Lower lobe of right lung (tissue), 2 donors: ENCODE data around the gene PDLIM1. TPM values are rescaled to one million over a fixed set of nuclear protein-coding genes. Genes with fewer than 3 reads are reported as not detected.

Experiments
- ATAC-seq, 2 donors: fragments of 200-7000 bp; cut with Tn5 transposase; one replicate each; pipeline ENCODE4 v1.9.1; 2020 to 2022; ENCODE audit warnings: mild to moderate bottlenecking in 2 of 2, moderate library complexity in 2 of 2
- DNase-seq: peaks from one replicate; pipeline ENCODE4 v3.0.0-alpha.2; 2020
- H3K27ac ChIP-seq: fragments of 200-600 bp; one replicate; pipeline ENCODE4 v1.8.0; 2022
- H3K27me3 ChIP-seq: fragments of 200-600 bp; one replicate; pipeline ENCODE4 v1.8.0; 2022; ENCODE audit warnings: low read depth
- H3K36me3 ChIP-seq: fragments of 200-600 bp; one replicate; pipeline ENCODE4 v1.8.0; 2022; ENCODE audit warnings: mild to moderate bottlenecking
- H3K4me1 ChIP-seq: fragments of 200-600 bp; one replicate; pipeline ENCODE4 v1.8.0; 2022
- H3K4me3 ChIP-seq: fragments of 200-600 bp; one replicate; pipeline ENCODE4 v1.8.0; 2022; ENCODE audit warnings: mild to moderate bottlenecking
- H3K9me3 ChIP-seq: fragments of 200-600 bp; one replicate; pipeline ENCODE4 v1.8.0; 2022
- intact Hi-C: fragments of 100-400 bp; cut with DNase I; formaldehyde crosslinking; loops from one replicate; pipeline ENCODE4 v1.11.0; 2022
- total RNA-seq: library from RNA; stranded (reverse); fragmentation: NEBNext Ultra II Directional; extraction: Animal tissue kit (Norgen Biotek cat#: 25700); gene quantifications from one replicate; pipeline ENCODE4 v1.2.1, GENCODE V29; 2021
- TF ChIP-seq, protein P1 (sequence below): fragments of 200-600 bp; IDR thresholded peaks from one replicate; pipeline ENCODE4 v1.8.0; 2022; ENCODE audit warnings: antibody characterized with exemption, mild to moderate bottlenecking
- donor health status: DM: no; HTN: yes; CAD: no; lungs with severe emphysema.

The PDLIM1 gene
- total RNA-seq, 1 donor from 2014 or later = 178 TPM

DNA sequence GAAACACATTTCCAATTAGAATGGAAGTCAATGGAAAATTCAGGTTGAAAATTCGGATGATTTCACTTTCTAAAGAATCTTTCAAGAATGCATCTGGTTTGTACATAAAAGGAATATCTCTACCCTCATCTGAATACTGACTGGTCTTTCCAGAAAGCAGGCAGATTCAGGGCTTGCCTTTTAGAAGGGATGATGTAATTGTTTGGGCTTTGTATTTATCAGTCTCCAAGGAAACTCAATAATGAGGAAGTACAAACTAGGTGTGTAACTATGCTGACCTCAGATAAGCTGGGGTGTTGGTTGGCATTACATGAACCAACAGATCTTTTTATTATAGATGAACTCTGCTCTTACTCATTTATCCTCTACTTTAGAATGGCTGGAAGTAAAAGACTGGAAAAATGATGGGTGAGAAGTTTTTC lies 24.1 kb downstream of the PDLIM1 start:
- H3K4me3 ChIP-seq = no peak overlapping the region
- no peak for DNase-seq
- no peaks in the 10 kb centered on the region for H3K27me3 ChIP-seq
- H3K4me1 ChIP-seq = peaks cover 75% of the 10 kb centered on the region
- H3K36me3 ChIP-seq = peaks cover 46% of the 10 kb centered on the region
- TF ChIP-seq, protein P1, sequence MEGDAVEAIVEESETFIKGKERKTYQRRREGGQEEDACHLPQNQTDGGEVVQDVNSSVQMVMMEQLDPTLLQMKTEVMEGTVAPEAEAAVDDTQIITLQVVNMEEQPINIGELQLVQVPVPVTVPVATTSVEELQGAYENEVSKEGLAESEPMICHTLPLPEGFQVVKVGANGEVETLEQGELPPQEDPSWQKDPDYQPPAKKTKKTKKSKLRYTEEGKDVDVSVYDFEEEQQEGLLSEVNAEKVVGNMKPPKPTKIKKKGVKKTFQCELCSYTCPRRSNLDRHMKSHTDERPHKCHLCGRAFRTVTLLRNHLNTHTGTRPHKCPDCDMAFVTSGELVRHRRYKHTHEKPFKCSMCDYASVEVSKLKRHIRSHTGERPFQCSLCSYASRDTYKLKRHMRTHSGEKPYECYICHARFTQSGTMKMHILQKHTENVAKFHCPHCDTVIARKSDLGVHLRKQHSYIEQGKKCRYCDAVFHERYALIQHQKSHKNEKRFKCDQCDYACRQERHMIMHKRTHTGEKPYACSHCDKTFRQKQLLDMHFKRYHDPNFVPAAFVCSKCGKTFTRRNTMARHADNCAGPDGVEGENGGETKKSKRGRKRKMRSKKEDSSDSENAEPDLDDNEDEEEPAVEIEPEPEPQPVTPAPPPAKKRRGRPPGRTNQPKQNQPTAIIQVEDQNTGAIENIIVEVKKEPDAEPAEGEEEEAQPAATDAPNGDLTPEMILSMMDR = no peak
- peak overlapping the region; percentile 85 for H3K27ac ChIP-seq
- H3K9me3 ChIP-seq = no peaks in the 10 kb centered on the region
- intact Hi-C loops = no loop called here
- ATAC-seq = peak; percentile 85 to 88

- H3K4me3 ChIP-seq = no peak overlapping the region
- H3K4me1 ChIP-seq = peaks cover 85% of the 10 kb centered on the region
- intact Hi-C loops = no loop called here
- DNase-seq (no peak), ATAC-seq (no peak)
- H3K9me3 ChIP-seq = no peaks in the 10 kb centered on the region
- TF ChIP-seq, protein P1 = no peak
- peak overlapping the region; percentile 85 for H3K27ac ChIP-seq
- H3K27me3 ChIP-seq = no peaks in the 10 kb centered on the region
- peaks cover 51% of the 10 kb centered on the region for H3K36me3 ChIP-seq
These were observed 25.2 kb downstream of the PDLIM1 start for GRCh38 chr10:95265572-95265971.

DNA sequence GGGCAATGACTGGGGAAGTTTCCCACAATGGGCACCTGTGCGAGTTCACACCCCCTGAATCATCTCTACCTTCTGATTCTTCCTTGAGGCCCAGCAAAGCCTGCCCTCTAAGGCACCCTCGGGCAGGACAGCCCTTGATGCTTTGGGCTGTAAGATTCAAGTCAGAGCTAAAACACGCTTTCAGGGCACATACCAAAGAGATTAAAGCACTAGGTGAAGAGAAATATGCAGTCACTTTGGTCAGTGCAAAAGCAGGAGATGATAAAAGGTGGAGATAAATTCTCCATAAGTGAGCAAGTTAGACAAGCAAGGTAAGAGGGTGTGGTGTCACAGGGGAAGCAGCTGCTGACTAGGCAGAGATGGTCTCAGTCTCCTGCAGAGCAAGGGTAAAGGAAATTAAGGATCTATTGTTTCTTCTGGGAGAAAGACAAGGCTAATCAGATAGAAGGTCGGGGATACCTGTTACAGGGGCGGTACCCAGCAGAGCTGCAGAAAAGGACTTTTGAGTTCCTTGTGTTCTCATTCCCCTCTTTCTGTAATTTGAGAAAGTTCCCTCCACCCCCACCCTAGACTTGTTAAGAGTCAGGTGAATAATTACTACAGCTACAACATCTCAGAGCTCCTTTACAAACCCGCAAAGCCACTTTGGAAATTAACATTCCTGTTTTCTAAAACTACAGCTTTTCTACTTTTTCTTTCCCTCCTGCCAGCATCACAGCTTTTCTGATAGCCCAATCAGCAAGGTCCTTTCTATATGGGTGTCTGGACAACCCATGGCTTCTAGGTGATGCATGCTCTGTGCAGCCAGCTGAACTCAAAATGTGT lies 26.4 kb downstream of the PDLIM1 start:
- Histone ChIP-seq H3K27me3 (no peaks in the 10 kb centered on the region), H3K27ac (peak overlapping the region; percentile 85), H3K4me3 (no peak overlapping the region), H3K9me3 (no peaks in the 10 kb centered on the region), H3K36me3 (peaks cover 52% of the 10 kb centered on the region), H3K4me1 (peaks cover 88% of the 10 kb centered on the region)
- no peak for DNase-seq
- ATAC-seq = no peak
- TF ChIP-seq, protein P1 = no peak
- intact Hi-C loops = no loop called here

GRCh38 chr10:95263864-95264226 lies 27.0 kb downstream of the PDLIM1 start:
- TF ChIP-seq, protein P1 = no peak
- H3K36me3 ChIP-seq = peaks cover 58% of the 10 kb centered on the region
- peaks cover 82% of the 10 kb centered on the region for H3K4me1 ChIP-seq
- intact Hi-C loops = no loop called here
- H3K4me3 ChIP-seq = no peak overlapping the region
- ATAC-seq (no peak), DNase-seq (no peak)
- peak overlapping the region; percentile 85 for H3K27ac ChIP-seq
- H3K27me3 ChIP-seq = no peaks in the 10 kb centered on the region
- no peaks in the 10 kb centered on the region for H3K9me3 ChIP-seq

DNA sequence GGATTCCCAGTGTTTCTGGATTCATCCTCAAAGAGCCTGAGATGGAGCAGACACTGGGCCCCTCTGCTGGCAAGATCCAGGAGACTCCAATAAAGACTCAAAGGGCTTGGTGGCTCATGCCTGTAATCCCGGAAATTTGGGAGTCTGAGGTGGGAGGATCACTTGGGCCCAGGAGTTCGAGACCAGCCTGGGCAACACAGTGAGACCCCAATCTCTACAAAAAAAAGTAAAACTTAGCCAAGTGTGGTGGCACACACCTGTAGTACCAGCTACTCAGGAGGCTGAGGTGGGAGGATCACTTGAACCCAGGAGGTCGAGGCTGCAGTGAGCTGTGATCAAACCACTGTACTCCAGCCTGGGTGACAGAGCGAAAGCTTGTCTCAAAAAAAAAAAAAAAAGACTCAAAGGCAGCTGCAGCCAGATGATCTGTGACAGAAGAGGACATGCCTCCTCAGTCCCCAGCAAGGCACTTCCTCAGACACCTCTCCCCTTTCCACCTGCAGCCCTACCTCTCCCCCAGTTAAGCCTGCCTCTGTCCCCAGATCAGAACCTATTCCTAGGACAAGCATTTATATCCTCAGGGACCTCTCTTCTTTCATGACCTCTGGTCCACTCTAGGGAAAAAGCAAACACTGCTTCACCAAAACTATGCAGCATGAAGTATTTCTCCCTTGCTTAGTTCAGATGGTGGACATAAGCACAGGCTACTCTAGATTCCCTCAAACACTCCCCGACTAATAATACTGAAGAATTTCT lies 27.9 kb downstream of the PDLIM1 start:
- Histone ChIP-seq H3K27me3 (no peaks in the 10 kb centered on the region), H3K27ac (peak overlapping the region; percentile 85), H3K9me3 (no peaks in the 10 kb centered on the region), H3K4me1 (peaks cover 73% of the 10 kb centered on the region), H3K36me3 (peaks cover 66% of the 10 kb centered on the region), H3K4me3 (no peak overlapping the region)
- DNase-seq (no peak), ATAC-seq (peak; percentile 30 to 42)
- intact Hi-C loops = no loop called here
- TF ChIP-seq, protein P1 = no peak
